Neural cell (in vitro differentiated cells): ENCODE data around the gene FRMD4A. TPM values are rescaled to one million over a fixed set of nuclear protein-coding genes. Genes with fewer than 3 reads are reported as not detected.
"Not testable (repeated sequence)": the region's sequence is repeated elsewhere in the genome, so short reads cannot be mapped to it uniquely, and the experiment has no call there.

Experiments
- H2AFZ ChIP-seq: fragments of 200-600, 300-800 bp; sonication (generic), shearing (Covaris generic); 2 replicates; pipeline ENCODE4 v1.6.0; 2014; ENCODE audit warnings: low read depth, mild to moderate bottlenecking, antibody characterized with exemption, low read length, moderate library complexity
- H3F3A ChIP-seq: fragments of 200-600 bp; shearing (Covaris generic); 2 replicates; pipeline ENCODE4 v1.6.1; 2016; ENCODE audit warnings: mild to moderate bottlenecking, moderate library complexity, mixed read lengths, antibody characterized with exemption, low read length; ENCODE audit not compliant: insufficient read depth, poor library complexity, severe bottlenecking
- H3K27ac ChIP-seq: fragments of 200-600, 300-800 bp; sonication (generic), shearing (Covaris generic); 2 replicates; pipeline ENCODE4 v1.5.1; 2014; ENCODE audit warnings: mild to moderate bottlenecking, low read length, moderate library complexity
- H3K27me3 ChIP-seq: fragments of 300-800, 200-600 bp; sonication (generic), shearing (Covaris generic); 2 replicates; pipeline ENCODE4 v1.6.0; 2014; ENCODE audit warnings: mild to moderate bottlenecking, low read depth, low read length, moderate library complexity; ENCODE audit not compliant: insufficient read depth
- H3K36me3 ChIP-seq: fragments of 300-800, 200-600 bp; sonication (generic), shearing (Covaris generic); 2 replicates; pipeline ENCODE4 v1.5.1; 2014; ENCODE audit warnings: mild to moderate bottlenecking, antibody characterized with exemption, low read length, moderate library complexity; ENCODE audit not compliant: insufficient read depth
- H3K4me2 ChIP-seq: fragments of 300-800, 200-600 bp; sonication (generic), shearing (Covaris generic); 2 replicates; pipeline ENCODE4 v1.6.0; 2014; ENCODE audit warnings: mild to moderate bottlenecking, low read length
- H3K4me3 ChIP-seq: fragments of 300-800, 200-600 bp; sonication (generic), shearing (Covaris generic); 2 replicates; pipeline ENCODE4 v1.5.1; 2014; ENCODE audit warnings: mild to moderate bottlenecking, low read length, moderate library complexity
- H3K79me2 ChIP-seq: fragments of 200-600 bp; shearing (Covaris generic); replicated peaks from 2 replicates; pipeline ENCODE4 v1.6.0; 2014; ENCODE audit warnings: mild to moderate bottlenecking, low read length, moderate library complexity; ENCODE audit not compliant: insufficient read depth
- H3K9ac ChIP-seq: fragments of 300-800, 200-600 bp; sonication (generic), shearing (Covaris generic); 2 replicates; pipeline ENCODE4 v1.6.1; 2016; ENCODE audit warnings: mild to moderate bottlenecking, low read length, mixed read lengths
- H3K9me2 ChIP-seq: fragments of 200-600 bp; shearing (Covaris generic); 2 replicates; pipeline ENCODE4 v1.6.1; 2016; ENCODE audit warnings: mild to moderate bottlenecking, low read length, mixed read lengths; ENCODE audit not compliant: insufficient read depth
- H3K9me3 ChIP-seq: fragments of 200-600, 300-800 bp; sonication (generic), shearing (Covaris generic); 2 replicates; pipeline ENCODE4 v1.6.1; 2016; ENCODE audit warnings: mild to moderate bottlenecking, mixed run types, low read length, moderate library complexity, mixed read lengths
- H4K20me1 ChIP-seq: fragments of 200-600 bp; shearing (Covaris generic); 2 replicates; pipeline ENCODE4 v1.6.1; 2016; ENCODE audit warnings: mild to moderate bottlenecking, mixed run types; ENCODE audit not compliant: insufficient read depth
- CTCF ChIP-seq: fragments of 450-650 bp; IDR thresholded peaks from 2 replicates; pipeline ENCODE4 v1.5.1; 2014; ENCODE audit warnings: antibody characterized with exemption, mild to moderate bottlenecking, moderate library complexity; ENCODE audit not compliant: poor library complexity, severe bottlenecking
- EP300 ChIP-seq: fragments of 450-650 bp; conservative IDR thresholded peaks from 2 replicates; pipeline ENCODE4 v1.6.1; 2014; ENCODE audit warnings: antibody characterized with exemption, mild to moderate bottlenecking, moderate library complexity; ENCODE audit not compliant: poor library complexity, severe bottlenecking
- EZH2 ChIP-seq: fragments of 200-600, 300-800 bp; shearing (Covaris generic), sonication (generic); IDR thresholded peaks from 2 replicates; pipeline ENCODE4 v1.6.1; 2014; ENCODE audit warnings: antibody characterized with exemption, low read length, borderline replicate concordance, mild to moderate bottlenecking; ENCODE audit not compliant: insufficient read depth, poor library complexity, severe bottlenecking
- MXI1 ChIP-seq: fragments of 450-650 bp; conservative IDR thresholded peaks from 2 replicates; pipeline ENCODE4 v1.6.1; 2014; ENCODE audit warnings: antibody characterized with exemption, mild to moderate bottlenecking; ENCODE audit not compliant: poor library complexity, severe bottlenecking
- POLR2AphosphoS5 ChIP-seq: IDR thresholded peaks from 2 replicates; pipeline ENCODE4 v1.6.1; 2012
- RAD21 ChIP-seq: fragments of 450-650 bp; conservative IDR thresholded peaks from 2 replicates; pipeline ENCODE4 v1.6.1; 2014; ENCODE audit warnings: antibody characterized with exemption, mild to moderate bottlenecking, moderate library complexity
- polyA plus RNA-seq: library from polyadenylated mRNA; depleted of rRNA; stranded (reverse); fragments of >200 nt; gene quantifications from 2 replicates; pipeline ENCODE4 v1.2.3, GENCODE V29; 2014
- TF ChIP-seq, protein P1 (sequence below): IDR thresholded peaks from 2 replicates; pipeline ENCODE4 v1.6.1; 2012; ENCODE audit warnings: borderline replicate concordance

FRMD4A gene
- polyA plus RNA-seq, 1 donor from 2014 or later: 36.5 TPM

- Histone ChIP-seq H3K27me3 (no peaks in the 10 kb centered on the region), H3K27ac (no peak overlapping the region), H3K9me2 (no peaks in the 10 kb centered on the region)
Measured at GRCh38 chr10:13717571-13717935, 613.2 kb downstream of the FRMD4A start.

DNA sequence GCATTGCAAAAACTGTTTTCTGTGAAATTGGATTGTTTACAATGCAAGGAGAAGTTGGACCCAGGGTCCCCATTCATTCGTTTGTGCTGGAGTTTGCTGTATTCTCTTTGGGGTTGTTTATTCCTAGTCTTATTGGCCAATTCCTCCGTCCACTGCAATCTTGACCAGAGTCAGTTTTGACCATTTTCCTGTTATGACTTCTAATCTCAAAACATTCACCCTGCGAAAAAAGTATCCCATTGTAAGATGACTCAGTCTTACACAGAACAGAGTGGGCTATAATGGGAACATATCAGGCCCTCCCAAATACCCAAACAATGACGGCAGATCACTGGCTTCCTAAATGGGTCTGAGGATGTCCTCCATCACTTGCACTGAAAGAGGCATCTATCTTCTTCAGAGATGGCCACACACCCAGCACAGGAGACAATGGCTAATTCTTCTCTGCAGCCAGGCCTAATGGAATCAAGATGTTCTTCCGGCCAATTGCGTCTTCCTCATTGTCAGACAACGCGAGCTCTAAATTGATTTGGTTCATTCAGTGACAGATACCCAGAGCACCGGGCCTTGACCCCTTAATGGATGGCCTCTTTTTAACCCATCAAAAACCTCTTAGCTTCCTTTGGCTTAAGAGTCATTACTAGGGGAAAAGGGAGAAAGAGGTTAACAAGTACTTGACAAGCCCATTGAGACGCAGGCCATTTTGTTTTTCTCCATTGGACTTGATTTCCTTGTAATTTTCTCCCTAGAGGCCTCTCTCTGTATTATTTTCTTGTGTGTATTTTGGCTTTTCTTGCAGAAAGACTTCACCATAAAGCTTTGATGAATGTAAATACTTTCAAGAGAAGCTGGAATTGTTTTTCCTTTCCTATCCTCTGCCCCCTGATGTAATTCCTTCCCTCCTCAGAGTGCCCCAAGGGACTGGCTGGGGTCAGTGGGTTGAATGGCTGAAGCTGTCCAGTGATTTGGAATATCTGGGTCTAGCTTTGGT lies 614.3 kb downstream of the FRMD4A start:
- Histone ChIP-seq H3K79me2 (no peaks in the 10 kb centered on the region), H3K27ac (no peak overlapping the region), H3K27me3 (no peaks in the 10 kb centered on the region), H3K4me2 (no peak overlapping the region), H3F3A (no peaks in the 10 kb centered on the region), H4K20me1 (no peaks in the 10 kb centered on the region), H3K9me2 (no peaks in the 10 kb centered on the region), H3K9ac (no peak overlapping the region), H3K36me3 (no peaks in the 10 kb centered on the region), H3K9me3 (no peaks in the 10 kb centered on the region), H3K4me3 (no peak overlapping the region), H2AFZ (no peak overlapping the region)
- TF ChIP-seq POLR2AphosphoS5 (no peak), CTCF (no peak), EP300 (no peak)

More at GRCh38 chr10:13717571-13717935, 613.2 kb downstream of the FRMD4A start:
- Histone ChIP-seq H3K4me3 (no peak overlapping the region), H4K20me1 (no peaks in the 10 kb centered on the region), H3K36me3 (no peaks in the 10 kb centered on the region), H3K9ac (no peak overlapping the region), H3K79me2 (no peaks in the 10 kb centered on the region), H3K4me2 (no peak overlapping the region), H3K9me3 (no peaks in the 10 kb centered on the region), H2AFZ (no peak overlapping the region), H3F3A (no peaks in the 10 kb centered on the region)
- TF ChIP-seq POLR2AphosphoS5 (no peak), EP300 (no peak), RAD21 (no peak), EZH2 (no peak), MXI1 (no peak)
- TF ChIP-seq, protein P1, sequence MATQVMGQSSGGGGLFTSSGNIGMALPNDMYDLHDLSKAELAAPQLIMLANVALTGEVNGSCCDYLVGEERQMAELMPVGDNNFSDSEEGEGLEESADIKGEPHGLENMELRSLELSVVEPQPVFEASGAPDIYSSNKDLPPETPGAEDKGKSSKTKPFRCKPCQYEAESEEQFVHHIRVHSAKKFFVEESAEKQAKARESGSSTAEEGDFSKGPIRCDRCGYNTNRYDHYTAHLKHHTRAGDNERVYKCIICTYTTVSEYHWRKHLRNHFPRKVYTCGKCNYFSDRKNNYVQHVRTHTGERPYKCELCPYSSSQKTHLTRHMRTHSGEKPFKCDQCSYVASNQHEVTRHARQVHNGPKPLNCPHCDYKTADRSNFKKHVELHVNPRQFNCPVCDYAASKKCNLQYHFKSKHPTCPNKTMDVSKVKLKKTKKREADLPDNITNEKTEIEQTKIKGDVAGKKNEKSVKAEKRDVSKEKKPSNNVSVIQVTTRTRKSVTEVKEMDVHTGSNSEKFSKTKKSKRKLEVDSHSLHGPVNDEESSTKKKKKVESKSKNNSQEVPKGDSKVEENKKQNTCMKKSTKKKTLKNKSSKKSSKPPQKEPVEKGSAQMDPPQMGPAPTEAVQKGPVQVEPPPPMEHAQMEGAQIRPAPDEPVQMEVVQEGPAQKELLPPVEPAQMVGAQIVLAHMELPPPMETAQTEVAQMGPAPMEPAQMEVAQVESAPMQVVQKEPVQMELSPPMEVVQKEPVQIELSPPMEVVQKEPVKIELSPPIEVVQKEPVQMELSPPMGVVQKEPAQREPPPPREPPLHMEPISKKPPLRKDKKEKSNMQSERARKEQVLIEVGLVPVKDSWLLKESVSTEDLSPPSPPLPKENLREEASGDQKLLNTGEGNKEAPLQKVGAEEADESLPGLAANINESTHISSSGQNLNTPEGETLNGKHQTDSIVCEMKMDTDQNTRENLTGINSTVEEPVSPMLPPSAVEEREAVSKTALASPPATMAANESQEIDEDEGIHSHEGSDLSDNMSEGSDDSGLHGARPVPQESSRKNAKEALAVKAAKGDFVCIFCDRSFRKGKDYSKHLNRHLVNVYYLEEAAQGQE: no peak

- not testable (repeated sequence) for H3K27ac ChIP-seq
Measured at GRCh38 chr10:13715596-13715995, 615.1 kb downstream of the FRMD4A start.

More at GRCh38 chr10:13715596-13715995, 615.1 kb downstream of the FRMD4A start:
- not testable (repeated sequence) for H3K36me3 ChIP-seq, H3K9ac ChIP-seq, H3K79me2 ChIP-seq, H3K9me2 ChIP-seq, H3K27me3 ChIP-seq, H4K20me1 ChIP-seq, H3K4me3 ChIP-seq, H3F3A ChIP-seq, H3K4me2 ChIP-seq, H2AFZ ChIP-seq, H3K9me3 ChIP-seq
